ENCODE data around the gene MEF2B. TPM values are rescaled to one million over a fixed set of nuclear protein-coding genes. Genes with fewer than 3 reads are reported as not detected.

Gene MEF2B
- total RNA-seq, 1 experiment from 2014 or later: 1.3 TPM

GRCh38 chr19:19185853-19186740 lies 16.0 kb upstream of the MEF2B start:
- Histone ChIP-seq H3K14ac (ENCODE audit: insufficient read depth, low read length) (no peak overlapping the region), H3K9ac (ENCODE audit: extremely low read depth, insufficient read length, low read length) (no peak overlapping the region), H3K27ac (ENCODE audit: insufficient read length, low read depth, low read length) (no peak overlapping the region), H3K4ac (ENCODE audit: low read depth, low read length) (no peak overlapping the region), H3K27me3 (ENCODE audit: insufficient read depth, low read length) (no peaks in the 10 kb centered on the region), H3K18ac (ENCODE audit: insufficient read length, low read depth, low read length) (no peak overlapping the region), H4K20me1 (ENCODE audit: control insufficient read depth, insufficient read depth, insufficient read length) (no peaks in the 10 kb centered on the region), H3K79me2 (ENCODE audit: insufficient read depth, low read length) (no peaks in the 10 kb centered on the region; the same call in 1 of the 2 replicates), H2BK5ac (ENCODE audit: insufficient read length, low read length) (no peak overlapping the region), H3K23ac (ENCODE audit: insufficient read length, low read depth, low read length) (no peak overlapping the region), H3K4me2 (ENCODE audit: insufficient read depth, insufficient read length, low read length) (no peak overlapping the region), H4K91ac (ENCODE audit: insufficient read length, low read depth, low read length) (no peak overlapping the region), H3K56ac (ENCODE audit: insufficient read length, low read depth, low read length) (no peak overlapping the region), H2BK120ac (ENCODE audit: low read depth, low read length, poor library complexity, severe bottlenecking) (no peak overlapping the region), H3K4me1 (ENCODE audit: insufficient read depth, low read length) (no peaks in the 10 kb centered on the region), H3K79me1 (ENCODE audit: insufficient read depth, low read depth, low read length, poor library complexity, severe bottlenecking) (no peaks in the 10 kb centered on the region), H2BK12ac (ENCODE audit: insufficient read length, low read depth, low read length) (no peak overlapping the region), H2BK15ac (ENCODE audit: low read depth, low read length) (no peak overlapping the region), H2BK20ac (ENCODE audit: low read depth, low read length, poor library complexity, severe bottlenecking) (no peak overlapping the region), H4K5ac (ENCODE audit: insufficient read length, low read depth, low read length) (no peak overlapping the region), H4K8ac (replicated peaks; ENCODE audit: insufficient read length, low read depth, low read length) (no peak overlapping the region), H3T11ph (ENCODE audit: low read length) (no peak overlapping the region), H3K23me2 (ENCODE audit: insufficient read length, low read depth, low read length, poor library complexity, severe bottlenecking) (no peaks in the 10 kb centered on the region), H2AK5ac (ENCODE audit: insufficient read length, low read length) (no peak overlapping the region), H2AFZ (ENCODE audit: low read length) (no peak overlapping the region), H3K9me3 (ENCODE audit: control insufficient read depth, low read depth, low read length) (no peaks in the 10 kb centered on the region)
- H3K4me1 Mint-ChIP-seq: peaks cover 0 to 3% of the 10 kb centered on the region in 2 experiments; a peak in 3 of 4 replicates
- peaks cover 8 to 17% (median 17%) of the 10 kb centered on the region in 3 experiments; a peak in 6 of 7 replicates for H3K36me3 Mint-ChIP-seq (ENCODE audit: insufficient read depth in 1 of 3, low read depth in 3 of 3)
- no CpG with 5 or more reads among the region's 9 CpGs for WGBS (ENCODE audit: extremely low coverage, insufficient read length, low lambda C conversion rate)
- H3K27me3 Mint-ChIP-seq (ENCODE audit: low read depth): no peaks in the 10 kb centered on the region
- H3K27ac Mint-ChIP-seq: peak overlapping the region; percentile 33 to 93 (median 74); a peak in 5 of 7 replicates
- peak; percentile 96 for TF ChIP-seq CTCF (conservative IDR thresholded peaks at IDR 0.05)
- no peak overlapping the region for H3K4me3 Mint-ChIP-seq
- peak; percentile 91 for DNase-seq
- H3K9me3 Mint-ChIP-seq: no peaks in the 10 kb centered on the region

Data from H9 (cell line).